Esophagus (tissue), 2 donors: ENCODE data around the gene PSMA7. TPM values are rescaled to one million over a fixed set of nuclear protein-coding genes. Genes with fewer than 3 reads are reported as not detected.

Experiments used
- H3K27ac ChIP-seq, 2 donors: one replicate each; pipeline ENCODE4 v1.5.1; 2013; ENCODE audit warnings: low read depth in 2 of 2, mild to moderate bottlenecking in 2 of 2, inconsistent platforms in 1 of 2, low read length in 1 of 2, moderate library complexity in 1 of 2
- H3K27me3 ChIP-seq, 2 donors: one replicate each; pipeline ENCODE4 v1.6.1; 2013; ENCODE audit warnings: low read length in 2 of 2, control low read depth in 1 of 2, mild to moderate bottlenecking in 1 of 2; ENCODE audit not compliant: insufficient read depth in 2 of 2, control insufficient read depth in 1 of 2
- H3K36me3 ChIP-seq, 2 donors: one replicate each; pipeline ENCODE4 v1.6.1; 2013; ENCODE audit warnings: low read length in 1 of 2; ENCODE audit not compliant: control insufficient read depth in 2 of 2, insufficient read depth in 2 of 2
- H3K4me1 ChIP-seq, 2 donors: one replicate each; pipeline ENCODE4 v1.6.1; 2013; ENCODE audit warnings: low read length in 1 of 2; ENCODE audit not compliant: control insufficient read depth in 2 of 2, insufficient read depth in 2 of 2
- H3K4me3 ChIP-seq, 2 donors: one replicate each; pipeline ENCODE4 v1.5.1; 2013; ENCODE audit warnings: low read length in 2 of 2, mild to moderate bottlenecking in 2 of 2, low read depth in 1 of 2, moderate library complexity in 1 of 2
- H3K9me3 ChIP-seq, 2 donors: one replicate each; pipeline ENCODE4 v1.6.1; 2013; ENCODE audit warnings: mild to moderate bottlenecking in 2 of 2, low read depth in 1 of 2, low read length in 1 of 2, moderate library complexity in 1 of 2; ENCODE audit not compliant: control insufficient read depth in 2 of 2, insufficient read depth in 1 of 2
- WGBS, 2 donors: extraction: QIAGEN DNeasy Blood & Tissue Kit; methylation state at CpG; one replicate each; pipeline ENCODE4 v1.1.7; 2013; 5-methylcytosine and 5-hydroxymethylcytosine counted together
- polyA plus RNA-seq, 2 donors: library from polyadenylated mRNA; stranded (reverse); fragments of 200-250 nt; gene quantifications; one replicate each; pipeline ENCODE4 v1.2.3, GENCODE V29; 2013
- donor health status: healthy with polysubstance abuse.
- donor health status: Bipolar disorder and iron deficiency.

Gene PSMA7
- polyA plus RNA-seq, 2 donors: 96.8 to 294 TPM

DNA sequence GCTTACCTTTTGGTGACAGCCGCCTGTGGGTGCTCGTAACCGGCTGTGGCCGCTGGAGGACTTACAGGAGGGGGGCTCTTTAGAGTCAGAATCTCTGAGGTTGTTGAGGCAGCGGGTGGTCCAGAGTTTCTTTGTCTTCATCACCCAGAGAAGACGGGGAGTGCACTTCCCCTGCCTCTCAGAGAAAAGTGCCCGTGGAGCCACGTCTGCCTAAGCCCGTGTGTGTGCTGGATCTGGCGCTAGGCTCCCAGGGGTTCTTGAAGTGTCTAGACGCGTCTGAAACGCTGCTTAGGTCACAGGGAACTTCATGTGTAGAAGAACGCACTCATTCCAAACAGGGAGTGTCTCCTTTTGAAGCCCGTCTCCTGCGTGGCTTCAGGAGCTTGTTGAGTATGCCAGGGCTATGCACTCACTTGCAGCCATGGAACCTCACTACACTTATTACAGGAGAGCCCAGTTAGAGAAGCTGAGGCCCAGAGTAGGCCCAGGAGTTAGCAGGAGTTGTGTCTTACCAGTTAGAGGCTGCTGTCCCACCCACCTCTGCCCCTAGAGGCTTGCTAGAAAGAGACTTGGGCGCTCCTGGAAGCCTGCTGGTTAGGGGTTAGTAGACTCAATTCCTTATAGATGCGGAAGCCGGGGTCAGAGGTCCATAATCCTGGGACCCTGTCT, 19.6 kb downstream of the PSMA7 start:
- Histone ChIP-seq H3K36me3 (peaks cover 15 to 23% of the 10 kb centered on the region in 2 donors), H3K27me3 (no peaks in the 10 kb centered on the region), H3K4me1 (peaks cover 3 to 11% of the 10 kb centered on the region in 2 donors), H3K4me3 (peak overlapping the region; percentile 78 to 84), H3K9me3 (no peaks in the 10 kb centered on the region), H3K27ac (peak overlapping the region; percentile 86 to 88)
- 24 to 26% methylated on average over 19 of the region's 19 CpGs for WGBS, 2 donors

DNA sequence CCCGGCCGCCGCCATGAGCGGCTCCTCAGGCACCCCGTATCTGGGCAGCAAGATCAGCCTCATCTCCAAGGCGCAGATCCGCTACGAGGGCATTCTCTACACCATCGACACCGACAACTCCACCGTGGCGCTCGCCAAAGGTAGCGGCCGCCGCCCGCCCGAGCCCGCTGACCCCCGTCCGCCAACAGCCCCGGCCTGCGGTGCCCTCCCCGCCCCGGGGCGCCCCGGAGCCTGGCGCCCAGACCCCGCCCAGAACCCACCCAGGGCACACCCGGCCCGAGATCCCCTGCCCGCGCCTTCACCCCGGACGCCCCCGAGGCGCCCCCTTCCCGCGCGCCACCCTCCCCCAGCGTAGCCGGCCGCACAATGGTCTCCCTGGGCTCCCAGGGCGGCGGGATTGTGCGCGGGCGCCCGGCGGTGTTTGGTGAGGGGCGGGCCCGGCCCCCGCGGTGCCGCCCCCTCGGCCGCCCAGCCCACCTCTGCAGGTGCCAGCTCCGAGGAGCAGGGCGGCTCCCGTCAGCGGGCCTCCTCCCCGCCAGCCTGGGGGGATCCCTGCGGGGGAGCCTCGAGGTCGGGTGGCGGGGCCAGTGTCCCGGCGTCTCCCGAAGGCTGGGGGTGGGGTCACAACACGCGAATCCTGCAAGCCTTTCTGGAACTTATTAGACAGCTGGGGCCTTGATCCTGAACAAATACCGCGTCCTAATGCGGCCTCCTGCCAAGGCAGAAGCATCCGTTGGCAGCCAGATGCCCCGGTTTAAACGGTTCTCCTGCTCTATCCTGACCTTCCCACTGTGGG, 20.3 kb downstream of the PSMA7 start:
- H3K36me3 ChIP-seq: peaks cover 10 to 17% of the 10 kb centered on the region in 2 donors
- peaks cover 3 to 11% of the 10 kb centered on the region in 2 donors for H3K4me1 ChIP-seq
- peak overlapping the region; percentile 86 to 88 for H3K27ac ChIP-seq
- peak overlapping the region; percentile 78 to 84 for H3K4me3 ChIP-seq
- no peaks in the 10 kb centered on the region for H3K9me3 ChIP-seq
- WGBS, 2 donors: 1% methylated on average over 71 to 77 of the region's 77 CpGs
- no peaks in the 10 kb centered on the region for H3K27me3 ChIP-seq

DNA sequence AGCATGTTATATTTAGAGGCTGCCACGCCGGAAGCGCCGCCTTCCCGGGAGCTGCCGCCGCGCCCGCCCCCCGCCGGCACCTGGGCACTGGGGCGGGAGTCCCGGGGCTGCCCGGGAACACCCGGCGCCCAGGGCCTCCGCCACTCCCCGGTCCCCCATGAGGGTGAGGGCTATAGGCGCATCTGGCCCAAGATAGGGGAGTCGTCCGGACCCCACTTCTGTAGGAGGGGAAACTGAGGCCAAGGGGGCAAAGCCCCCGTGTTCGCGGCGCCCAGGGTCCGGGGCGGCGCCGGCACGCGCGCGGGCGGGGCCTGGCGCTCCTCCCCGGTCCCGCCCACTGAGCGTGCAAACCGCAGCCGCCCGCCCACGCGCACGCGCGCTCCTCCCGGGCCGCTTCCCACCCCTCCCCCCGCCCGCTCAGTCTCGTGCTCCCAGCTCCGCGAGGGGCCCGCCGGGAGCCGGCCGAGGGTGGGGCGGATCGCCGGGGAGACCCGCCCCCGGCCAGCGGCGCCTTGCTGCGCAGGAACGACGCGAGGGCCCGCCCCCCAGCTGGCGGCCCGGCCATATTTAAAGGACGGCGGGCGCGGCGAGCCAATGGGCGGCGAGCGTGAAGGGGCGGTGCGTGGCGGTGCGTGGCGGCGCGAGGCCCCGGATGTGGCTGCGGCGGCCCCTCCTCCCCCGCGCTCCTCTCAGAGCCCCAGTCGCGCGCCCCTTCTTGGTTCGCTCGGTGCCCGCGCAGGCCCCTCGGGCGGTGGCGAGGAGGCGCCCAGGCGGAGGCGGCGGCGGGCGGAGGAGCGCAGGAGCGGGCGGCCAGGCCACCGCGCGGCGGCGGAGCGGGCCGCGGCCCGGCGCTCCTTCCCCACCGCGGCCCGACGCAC, 21.2 kb downstream of the PSMA7 start, which contains the start of gene LSM14B:
Gene LSM14B (plus strand): TSS at position 700 of the 878 bp plus-strand sequence. CDS start 192 bp downstream, outside the sequence.
- H3K27me3 ChIP-seq: peaks cover 0 to 4% of the 10 kb centered on the region in 2 donors
- peaks cover 3 to 14% of the 10 kb centered on the region in 2 donors for H3K4me1 ChIP-seq
- peak within 1 kb of the TSS; percentile 93 to 98 for H3K27ac ChIP-seq
- H3K4me3 ChIP-seq: peak within 1 kb of the TSS; percentile 78 to 84
- H3K9me3 ChIP-seq: no peaks in the 10 kb centered on the region
- peaks cover 10 to 12% of the 10 kb centered on the region in 2 donors for H3K36me3 ChIP-seq
- 1% methylated on average over 47 to 124 of the region's 124 CpGs for WGBS, 2 donors

DNA sequence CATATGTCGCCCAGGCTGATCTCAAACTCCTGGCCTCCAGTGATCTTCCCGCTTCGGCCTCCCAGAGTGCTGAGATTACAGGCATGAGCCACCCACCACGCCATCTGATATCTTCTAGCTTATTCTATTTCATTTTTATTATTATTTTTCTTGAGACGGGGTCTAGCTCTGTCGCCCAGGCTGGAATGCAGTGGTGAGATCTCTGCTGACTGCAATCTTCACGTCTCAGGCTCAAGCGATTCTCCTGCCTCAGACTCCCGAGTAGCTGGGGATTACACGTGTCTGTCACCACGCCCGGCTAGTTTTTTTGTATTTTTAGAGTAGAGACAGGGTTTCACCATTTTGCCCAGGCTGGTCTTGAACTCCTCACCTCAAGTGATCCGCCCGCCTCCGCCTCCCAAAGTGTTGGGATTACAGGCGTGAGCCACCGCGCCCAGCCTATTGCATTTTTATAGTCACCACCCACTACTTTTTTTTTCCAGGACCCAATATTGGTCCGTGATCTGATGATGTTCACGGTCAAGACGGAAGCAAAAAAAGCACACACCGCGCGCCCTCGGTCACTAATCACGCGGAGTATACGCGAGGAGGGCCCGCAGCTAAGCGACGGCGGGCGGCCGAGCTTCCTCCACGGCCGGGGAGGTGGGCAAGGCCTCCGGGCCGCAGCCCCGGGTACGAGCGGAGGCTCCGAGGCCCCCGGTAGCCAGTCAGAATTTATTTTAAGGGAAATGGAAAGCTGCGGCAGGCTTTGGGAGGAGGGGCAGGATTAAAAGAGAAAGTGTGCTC, 22.0 kb downstream of the PSMA7 start:
- H3K36me3 ChIP-seq: peaks cover 8 to 10% of the 10 kb centered on the region in 2 donors
- WGBS, 2 donors: 15 to 17% methylated on average over 45 of the region's 45 CpGs
- peak overlapping the region; percentile 62 to 78 for H3K4me3 ChIP-seq
- H3K9me3 ChIP-seq: no peaks in the 10 kb centered on the region
- H3K4me1 ChIP-seq: peaks cover 3 to 12% of the 10 kb centered on the region in 2 donors
- peak overlapping the region; percentile 93 to 98 for H3K27ac ChIP-seq
- H3K27me3 ChIP-seq: peaks cover 0 to 9% of the 10 kb centered on the region in 2 donors

DNA sequence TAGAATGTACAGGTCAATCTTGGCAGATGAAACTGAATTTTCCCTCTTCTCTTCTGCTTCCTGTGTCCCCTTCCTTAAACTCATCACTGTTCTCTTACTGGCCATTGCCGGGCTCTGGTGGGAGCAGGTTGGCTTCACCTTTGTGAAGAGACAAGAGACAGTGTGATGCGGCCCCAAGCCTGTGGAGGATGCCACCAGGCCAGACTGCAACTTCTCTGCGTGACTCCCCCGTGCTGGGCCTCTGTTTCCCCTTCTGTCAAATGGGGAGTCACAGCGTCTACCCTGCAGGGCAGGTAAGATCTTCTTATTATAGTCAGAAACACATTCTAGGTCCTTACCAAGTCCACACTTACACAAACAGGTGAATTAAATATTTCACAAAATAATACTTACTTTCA, 22.8 kb downstream of the PSMA7 start:
- no peaks in the 10 kb centered on the region for H3K9me3 ChIP-seq
- peaks cover 3 to 11% of the 10 kb centered on the region in 2 donors for H3K4me1 ChIP-seq
- peaks cover 4 to 7% of the 10 kb centered on the region in 2 donors for H3K36me3 ChIP-seq
- 89 to 95% methylated on average over 5 of the region's 5 CpGs for WGBS, 2 donors
- no peak overlapping the region for H3K4me3 ChIP-seq
- H3K27ac ChIP-seq: no peak overlapping the region
- peaks cover 0 to 9% of the 10 kb centered on the region in 2 donors for H3K27me3 ChIP-seq

DNA sequence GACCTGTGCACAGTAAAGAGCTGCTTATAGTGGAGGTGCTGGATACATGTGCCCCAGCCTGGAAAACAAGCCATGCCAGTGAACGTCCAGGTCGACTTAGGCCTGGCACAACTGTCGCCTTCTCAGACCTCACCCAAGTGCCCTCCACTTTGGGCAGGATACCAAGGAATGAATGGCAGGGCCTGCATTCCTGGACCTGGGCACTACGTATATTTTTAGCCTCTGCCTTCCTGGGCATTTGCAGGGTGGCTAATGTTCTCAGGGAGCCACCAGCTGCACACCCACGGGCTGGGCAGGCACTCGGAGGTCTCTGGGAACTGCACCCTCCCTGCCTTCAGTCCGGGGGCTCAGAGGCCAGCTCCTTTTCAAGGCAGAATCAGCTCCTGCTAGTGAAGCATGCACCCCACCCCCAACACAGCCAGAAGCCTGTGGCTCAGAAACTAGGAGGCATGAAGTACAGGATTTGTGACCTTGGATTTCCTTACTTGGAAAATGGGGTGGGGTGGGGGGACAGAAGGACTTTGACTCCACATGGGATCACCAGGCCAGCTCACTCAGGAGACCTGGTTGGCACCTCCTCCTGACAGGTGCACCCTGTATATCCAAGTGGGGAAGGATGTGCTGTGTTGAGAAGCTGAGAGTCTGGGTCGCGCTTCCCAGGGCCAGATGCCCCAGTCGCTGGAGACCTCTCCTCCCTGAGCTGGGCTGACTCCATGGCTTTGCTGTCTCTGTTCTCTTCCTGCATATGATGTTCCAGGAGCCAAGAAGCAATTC, 23.4 kb downstream of the PSMA7 start:
- no peak overlapping the region for H3K4me3 ChIP-seq
- no peak overlapping the region for H3K27ac ChIP-seq
- H3K9me3 ChIP-seq: no peaks in the 10 kb centered on the region
- H3K27me3 ChIP-seq: peaks cover 0 to 9% of the 10 kb centered on the region in 2 donors
- peaks cover 3 to 11% of the 10 kb centered on the region in 2 donors for H3K4me1 ChIP-seq
- WGBS, 2 donors: 67 to 76% methylated on average over 10 of the region's 10 CpGs
- peaks cover 0 to 3% of the 10 kb centered on the region in 2 donors for H3K36me3 ChIP-seq

DNA sequence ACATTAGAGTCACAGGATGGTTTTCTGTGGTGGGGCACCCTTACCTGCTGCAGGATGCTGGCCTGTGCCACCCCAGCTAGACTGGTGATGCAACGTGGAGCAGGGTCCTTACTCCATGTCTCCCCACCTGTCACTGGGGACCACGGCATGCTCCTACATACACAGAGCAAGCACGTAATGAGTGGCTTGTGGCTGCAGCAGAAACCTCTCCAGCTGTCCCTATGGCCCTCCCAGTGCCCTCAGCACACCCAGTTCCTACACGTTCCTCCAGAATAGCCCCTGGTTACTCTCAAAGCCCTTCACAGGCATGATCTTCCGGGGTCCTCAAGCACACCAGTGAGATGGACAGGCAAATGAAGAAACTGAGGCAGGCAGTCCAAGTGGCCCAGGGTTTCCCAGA, 24.1 kb downstream of the PSMA7 start:
- H3K36me3 ChIP-seq: no peaks in the 10 kb centered on the region
- no peak overlapping the region for H3K4me3 ChIP-seq
- 78 to 80% methylated on average over 5 of the region's 5 CpGs for WGBS, 2 donors
- no peaks in the 10 kb centered on the region for H3K9me3 ChIP-seq
- H3K27me3 ChIP-seq: peaks cover 0 to 9% of the 10 kb centered on the region in 2 donors
- H3K4me1 ChIP-seq: peaks cover 3 to 10% of the 10 kb centered on the region in 2 donors
- no peak overlapping the region for H3K27ac ChIP-seq
